ENCODE results near the gene TSC2.
"Not testable (repeated sequence)": the region's sequence is repeated elsewhere in the genome, so short reads cannot be mapped to it uniquely, and the experiment has no call there.

Gene TSC2

DNA sequence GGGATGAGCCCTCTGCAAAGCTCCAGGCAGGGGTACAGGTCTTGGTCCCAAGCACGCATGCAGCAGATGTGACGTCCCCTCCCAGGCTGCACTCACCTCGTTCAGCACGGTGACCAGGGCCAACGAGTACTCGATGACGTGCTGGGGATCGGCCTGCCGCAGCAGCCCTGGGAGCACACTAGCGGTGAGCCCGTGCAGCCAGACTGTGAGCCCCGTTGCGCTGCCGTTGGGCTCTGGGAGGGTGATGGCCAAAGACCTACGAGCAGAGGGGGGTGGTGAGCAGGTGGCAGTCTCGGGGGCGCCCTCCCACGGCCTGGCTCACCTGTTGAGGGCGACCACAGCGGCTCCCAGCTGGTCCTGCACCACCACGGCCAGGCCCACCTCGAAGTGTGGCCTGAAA lies 58.0 kb downstream of the TSC2 start:
- DNase-seq (ENCODE audit: low read depth), result not testable (repeated sequence)

- not testable (repeated sequence) for DNase-seq (ENCODE audit: low read depth)
These were observed 58.4 kb downstream of the TSC2 start for GRCh38 chr16:2106211-2106610.

DNA sequence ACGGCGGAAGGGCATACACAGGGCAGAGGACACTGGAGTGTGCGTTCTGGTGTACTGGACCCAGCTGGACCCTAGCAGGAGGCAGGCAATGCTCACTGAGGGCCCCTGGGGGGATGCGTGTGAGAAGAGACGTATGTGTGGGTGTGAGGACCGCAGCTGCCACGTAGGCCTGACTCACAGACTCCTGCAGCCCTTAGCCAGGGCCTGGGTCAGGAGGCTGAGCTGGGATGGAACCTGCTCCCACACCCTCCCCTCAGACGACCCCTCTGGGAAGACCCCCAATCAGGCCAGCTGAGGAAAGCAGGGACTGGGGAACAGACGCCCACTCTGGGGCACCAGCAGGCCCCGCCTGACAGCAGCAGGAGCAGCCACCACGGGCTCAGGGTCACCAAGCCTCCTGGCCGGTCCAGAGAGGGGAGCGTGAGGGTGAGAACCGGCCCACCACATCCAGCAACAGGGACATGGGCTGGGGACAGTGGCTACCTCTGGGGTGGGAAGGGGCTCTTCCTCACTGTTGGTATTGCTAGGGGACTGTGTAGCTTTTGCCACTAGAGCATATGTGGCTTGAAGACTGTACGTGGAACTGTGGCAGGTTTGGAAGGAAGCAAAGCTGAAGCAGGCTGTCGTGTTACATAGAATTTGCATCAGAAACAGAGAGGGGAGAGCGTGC lies 59.5 kb downstream of the TSC2 start:
- not testable (repeated sequence) for DNase-seq (ENCODE audit: low read depth)

GRCh38 chr16:2107791-2108125 lies 60.0 kb downstream of the TSC2 start:
- DNase-seq (ENCODE audit: low read depth), result not testable (repeated sequence)

- DNase-seq (ENCODE audit: low read depth), result not testable (repeated sequence)
These were observed 60.9 kb downstream of the TSC2 start for GRCh38 chr16:2108446-2109270.

DNA sequence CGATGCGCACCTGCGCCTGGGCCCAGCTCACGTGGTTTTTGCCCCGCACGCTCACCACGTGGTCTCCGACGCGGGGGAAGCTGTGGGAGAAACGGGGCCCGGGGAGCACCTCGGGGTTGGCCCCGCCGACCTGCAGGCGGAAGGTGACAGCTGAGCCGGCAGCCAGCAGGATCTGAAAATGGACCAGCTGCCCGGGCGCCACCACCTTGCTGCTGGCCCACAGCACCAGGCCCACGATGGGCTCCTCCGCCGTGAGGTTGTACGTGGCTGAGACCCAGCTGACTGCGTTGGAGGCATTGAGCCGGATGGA lies 61.4 kb downstream of the TSC2 start:
- not testable (repeated sequence) for DNase-seq (ENCODE audit: low read depth)

DNA sequence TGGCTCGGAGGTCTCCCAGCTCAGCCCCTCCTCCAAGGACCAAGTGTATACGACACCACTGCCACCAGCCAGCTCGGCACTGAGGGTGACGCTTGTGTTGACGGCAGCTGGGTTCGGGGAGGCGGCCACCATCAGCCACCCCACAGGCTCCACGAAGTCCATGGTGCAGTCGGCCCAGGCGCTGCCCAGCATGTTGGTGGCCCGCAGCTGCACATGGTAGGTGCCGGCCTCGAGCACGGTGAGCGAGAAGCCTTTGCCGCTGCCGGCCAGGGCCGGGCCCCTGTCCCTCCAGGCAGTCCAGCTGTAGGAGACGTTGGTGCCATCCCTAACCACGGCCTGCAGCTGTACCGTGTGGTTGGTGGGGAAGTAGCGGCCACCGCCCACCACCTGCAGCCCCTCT lies 62.1 kb downstream of the TSC2 start:
- DNase-seq (ENCODE audit: low read depth), result not testable (repeated sequence)

- DNase-seq (ENCODE audit: low read depth), result not testable (repeated sequence)
These were observed 62.7 kb downstream of the TSC2 start for GRCh38 chr16:2110332-2111008.

DNA sequence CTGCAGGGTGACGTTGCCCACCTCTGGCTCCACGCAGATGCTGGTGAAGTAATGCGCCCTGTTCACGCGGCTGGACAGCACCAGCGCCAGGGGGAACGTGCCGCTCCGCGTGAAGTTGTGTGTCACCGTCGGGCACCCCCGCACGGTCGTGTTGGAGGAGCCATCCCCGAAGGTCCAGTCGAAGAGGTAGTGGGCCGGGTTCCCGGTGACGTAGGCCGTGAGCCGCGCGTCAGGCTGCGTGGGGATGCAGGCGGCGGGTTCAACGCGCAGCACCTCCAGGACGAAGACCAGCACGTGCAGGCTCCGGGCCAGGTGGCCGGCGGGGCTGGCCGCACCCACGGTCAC lies 63.2 kb downstream of the TSC2 start:
- not testable (repeated sequence) for DNase-seq (ENCODE audit: low read depth)

DNA sequence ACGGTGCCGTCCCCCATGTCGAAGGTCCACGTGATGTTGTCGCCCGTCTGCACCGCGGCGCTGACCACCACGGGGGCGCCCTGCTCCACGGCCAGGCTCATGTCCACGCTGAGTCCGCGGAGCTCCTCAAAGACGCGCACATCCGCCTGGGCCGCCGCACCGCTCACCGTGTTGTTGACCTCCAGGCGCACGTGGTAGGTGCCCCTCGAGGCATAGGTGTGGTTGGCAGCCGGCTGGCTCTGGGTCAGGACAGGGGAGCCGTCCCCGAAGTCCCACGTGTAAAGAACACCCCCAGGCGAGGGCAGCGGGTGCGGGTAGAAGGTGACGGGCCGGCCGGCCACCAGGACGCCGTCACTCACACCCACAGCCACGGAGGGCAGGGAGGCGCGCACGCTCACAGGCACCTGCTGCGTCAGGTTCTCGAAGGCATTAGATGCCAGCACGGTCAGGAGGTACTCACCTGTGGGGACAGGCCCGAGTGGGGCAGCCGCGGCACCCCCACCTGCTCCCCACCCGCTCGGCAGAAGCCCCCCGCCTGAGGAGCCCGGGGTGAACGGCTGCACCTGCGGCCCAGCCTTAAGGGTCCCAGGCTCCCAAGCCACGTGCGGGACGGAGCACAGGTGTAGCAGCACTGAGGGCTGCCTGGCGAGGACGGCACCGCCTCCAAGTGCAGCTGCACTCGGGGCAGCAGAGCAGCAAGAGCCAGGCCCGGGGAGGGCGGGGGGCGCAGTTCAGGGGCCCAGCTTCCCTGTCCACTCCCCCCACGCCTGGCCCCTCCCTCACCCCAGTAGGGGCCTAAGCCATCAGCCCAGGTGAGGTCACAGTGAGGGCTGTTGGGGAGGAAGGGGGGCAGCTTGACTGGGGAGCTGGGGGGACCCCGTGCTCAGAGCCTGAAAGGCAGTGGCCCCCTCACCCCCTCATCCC lies 63.9 kb downstream of the TSC2 start:
- not testable (repeated sequence) for DNase-seq (ENCODE audit: low read depth)

- not testable (repeated sequence) for DNase-seq (ENCODE audit: low read depth)
These were observed 64.8 kb downstream of the TSC2 start for GRCh38 chr16:2112539-2113106.

- DNase-seq (ENCODE audit: low read depth), result not testable (repeated sequence)
These were observed 66.4 kb downstream of the TSC2 start for GRCh38 chr16:2114225-2114624.

GRCh38 chr16:2114885-2115590 lies 67.3 kb downstream of the TSC2 start:
- not testable (repeated sequence) for DNase-seq (ENCODE audit: low read depth)

- DNase-seq (ENCODE audit: low read depth), result no peak
These were observed 67.8 kb downstream of the TSC2 start for GRCh38 chr16:2115591-2115973.

GRCh38 chr16:2116428-2116827 lies 68.6 kb downstream of the TSC2 start:
- not testable (repeated sequence) for DNase-seq (ENCODE audit: low read depth)

- DNase-seq (ENCODE audit: low read depth), result not testable (repeated sequence)
These were observed 69.6 kb downstream of the TSC2 start for GRCh38 chr16:2117341-2117740.

DNA sequence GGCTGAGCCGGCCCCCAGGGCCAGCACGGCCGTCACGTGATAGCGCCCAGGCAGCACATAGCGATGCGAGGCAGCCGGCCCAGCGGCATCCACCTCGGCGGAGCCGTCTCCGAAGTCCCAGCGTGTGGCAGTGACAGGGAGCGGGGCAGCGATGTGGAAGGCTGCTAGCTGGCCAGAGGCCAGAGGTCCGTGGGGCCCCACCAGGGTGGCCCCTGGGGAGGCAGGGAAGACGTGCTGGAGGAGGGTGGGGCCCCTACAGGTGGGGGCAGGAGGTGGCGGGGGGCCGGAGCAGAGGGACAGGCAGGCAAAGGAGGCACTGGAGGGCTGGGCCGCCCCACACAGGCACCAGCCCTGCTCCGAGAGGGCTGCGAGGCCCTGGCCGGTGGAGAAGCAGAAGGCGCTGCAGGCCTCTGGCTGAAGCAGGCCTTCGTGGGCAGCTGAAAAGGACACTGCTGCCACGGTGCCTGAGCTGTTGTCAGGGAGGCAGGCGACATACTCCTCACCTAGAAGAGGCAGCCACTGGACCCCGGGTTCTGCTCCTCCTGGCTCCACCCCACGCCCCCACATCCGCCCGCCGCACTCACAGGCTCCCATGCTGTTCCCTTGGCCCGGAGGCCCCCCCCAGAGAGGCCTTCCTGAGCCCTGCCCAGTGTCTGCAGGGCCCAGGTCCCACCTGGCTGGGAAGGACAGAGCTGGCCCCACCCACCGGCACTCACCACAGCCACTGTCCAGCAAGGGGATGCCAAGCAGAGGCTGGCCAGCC lies 70.4 kb downstream of the TSC2 start:
- DNase-seq (ENCODE audit: low read depth), result not testable (repeated sequence)

DNA sequence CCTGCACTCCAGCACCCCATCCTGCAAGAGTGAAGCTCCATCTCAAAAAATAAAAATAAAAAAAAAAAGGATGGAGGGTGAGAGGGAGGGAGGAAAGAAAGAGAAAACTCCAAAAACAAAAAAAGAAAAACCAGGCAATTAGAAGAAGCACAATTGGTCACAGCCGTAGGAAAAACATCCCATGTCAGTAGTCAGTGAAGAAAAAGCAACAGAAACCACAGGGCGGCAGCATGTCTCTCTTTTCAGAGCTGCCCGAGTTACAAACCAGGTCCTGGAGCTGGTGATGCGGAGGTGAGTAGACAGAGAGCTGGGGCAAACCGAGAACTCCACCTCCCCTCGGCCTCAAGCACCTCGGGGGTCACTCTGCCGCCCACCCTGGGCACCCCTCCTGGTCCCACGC lies 73.5 kb downstream of the TSC2 start:
- not testable (repeated sequence) for DNase-seq (ENCODE audit: low read depth)

DNA sequence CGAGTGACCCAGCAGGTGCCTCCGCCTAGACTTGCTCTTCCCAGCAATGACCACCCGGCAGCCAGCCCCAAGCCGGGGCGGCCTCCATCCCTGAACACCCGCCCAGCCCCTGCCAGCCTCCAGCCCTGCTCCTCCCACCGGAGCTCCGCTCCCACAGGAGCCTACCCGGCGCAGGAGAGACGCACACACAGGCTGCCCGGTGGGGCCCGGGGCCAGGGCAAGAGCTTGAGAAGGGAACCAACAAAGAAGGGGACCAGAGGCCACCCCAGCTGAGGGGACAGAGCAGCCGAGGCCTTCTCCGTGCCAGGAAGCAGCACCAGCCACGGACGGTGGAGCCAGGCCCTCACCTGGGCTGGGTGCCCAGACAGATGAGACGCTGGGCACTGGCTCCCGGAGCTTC lies 74.1 kb downstream of the TSC2 start:
- no peak for DNase-seq (ENCODE audit: low read depth)

- DNase-seq (ENCODE audit: low read depth), result no peak
These were observed 74.6 kb downstream of the TSC2 start for GRCh38 chr16:2122429-2122828.

All from stimulated activated CD8-positive, alpha-beta memory T cell treated with anti-CD3 and anti-CD28 coated beads, Interleukin-15, amount 100 ng/mL, for 24 hours (primary cell).